ENCODE data around the gene LHFPL2.

Gene LHFPL2

DNA sequence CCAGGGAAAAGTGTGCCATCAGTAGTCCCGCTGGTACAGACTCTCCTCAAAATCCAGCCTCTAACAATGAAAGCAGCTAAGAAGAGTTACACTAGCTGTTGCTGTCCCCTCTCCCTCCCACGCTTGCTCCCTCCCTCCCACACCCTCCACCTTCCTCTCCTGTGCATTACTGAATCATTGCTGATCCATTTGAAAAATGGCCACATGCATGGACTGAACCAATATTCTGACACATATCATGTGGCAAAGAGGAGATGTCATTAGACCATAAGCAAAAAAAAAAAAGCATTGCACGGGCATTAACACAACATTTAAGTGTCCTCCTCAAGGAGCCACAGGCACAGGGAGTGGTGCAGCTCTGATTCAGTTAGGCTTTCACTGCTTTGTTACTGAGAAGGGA lies 37.9 kb downstream of the LHFPL2 start:
- TF ChIP-seq YY1 (IDR thresholded peaks at IDR 0.05; ENCODE audit: insufficient read depth, insufficient read length), result no peak
- no peak for TF ChIP-seq SUZ12 (IDR thresholded peaks at IDR 0.05; ENCODE audit: extremely low read depth, insufficient read depth, insufficient read length)
- no peak for TF ChIP-seq ZNF274 (IDR thresholded peaks at IDR 0.05; ENCODE audit: low read depth, low read length)
- Histone ChIP-seq H3K4me3 (ENCODE audit: insufficient read length, low read depth) (no peak overlapping the region), H3K4me1 (ENCODE audit: insufficient read depth, insufficient read length) (peaks cover 12% of the 10 kb centered on the region), H3K27me3 (ENCODE audit: insufficient read depth, insufficient read length) (no peaks in the 10 kb centered on the region), H3K36me3 (ENCODE audit: insufficient read depth, insufficient read length, low read length) (peaks cover 17% of the 10 kb centered on the region), H3K9me3 (ENCODE audit: insufficient read depth, low read length) (no peaks in the 10 kb centered on the region), H3K9ac (ENCODE audit: insufficient read length, low read depth) (no peak overlapping the region)
- no peak for DNase-seq (ENCODE audit: low read depth, low spot score)

DNA sequence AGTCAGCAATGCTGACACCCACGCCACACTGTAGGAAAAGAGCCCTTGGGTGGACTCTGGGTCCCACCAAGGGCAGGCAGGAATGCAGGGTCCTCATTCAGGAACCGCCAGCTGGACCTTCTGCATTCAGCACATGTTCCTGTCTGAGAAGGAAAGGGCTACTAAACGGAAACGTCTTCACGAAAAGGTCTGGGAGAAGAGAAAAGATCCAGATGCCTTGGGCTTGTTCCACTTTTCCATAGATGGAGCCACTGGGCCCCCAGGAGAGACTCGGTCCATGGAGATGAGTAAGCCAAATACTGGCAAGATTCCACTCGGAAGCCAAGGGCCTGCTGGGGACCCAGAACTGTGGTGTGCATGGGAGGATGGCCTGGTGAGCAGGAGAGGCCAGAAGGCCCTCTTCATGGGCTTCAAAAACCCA lies 38.4 kb downstream of the LHFPL2 start:
- Histone ChIP-seq H3K9me3 (ENCODE audit: insufficient read depth, low read length) (no peaks in the 10 kb centered on the region), H3K9ac (ENCODE audit: insufficient read length, low read depth) (no peak overlapping the region), H3K27me3 (ENCODE audit: insufficient read depth, insufficient read length) (no peaks in the 10 kb centered on the region), H3K4me1 (ENCODE audit: insufficient read depth, insufficient read length) (peaks cover 12% of the 10 kb centered on the region), H3K4me3 (ENCODE audit: insufficient read length, low read depth) (no peak overlapping the region), H3K36me3 (ENCODE audit: insufficient read depth, insufficient read length, low read length) (peaks cover 18% of the 10 kb centered on the region)
- TF ChIP-seq YY1 (IDR thresholded peaks at IDR 0.05; ENCODE audit: insufficient read depth, insufficient read length), result no peak
- TF ChIP-seq ZNF274 (IDR thresholded peaks at IDR 0.05; ENCODE audit: low read depth, low read length), result no peak
- no peak for TF ChIP-seq SUZ12 (IDR thresholded peaks at IDR 0.05; ENCODE audit: extremely low read depth, insufficient read depth, insufficient read length)
- DNase-seq (ENCODE audit: low read depth, low spot score), result no peak

DNA sequence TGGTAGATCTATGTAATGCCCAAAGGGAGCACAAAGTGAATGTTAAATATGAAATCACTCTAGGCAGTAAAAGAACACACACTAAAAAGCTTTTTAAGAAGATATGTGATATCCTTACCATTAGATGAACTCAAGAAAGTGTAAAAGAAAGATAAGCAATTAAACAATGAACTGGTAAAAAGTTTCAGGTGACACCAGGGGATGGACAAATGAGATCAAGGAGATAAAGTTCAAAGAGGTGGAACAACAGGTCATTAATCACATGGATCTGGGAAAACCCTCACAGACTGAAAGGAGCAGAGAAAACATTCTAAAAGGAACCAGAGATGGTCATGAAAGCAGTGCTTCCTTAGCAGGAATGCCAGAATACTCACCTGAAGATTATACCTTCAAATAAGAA lies 40.7 kb downstream of the LHFPL2 start:
- Histone ChIP-seq H3K27me3 (ENCODE audit: insufficient read depth, insufficient read length) (no peaks in the 10 kb centered on the region), H3K9me3 (ENCODE audit: insufficient read depth, low read length) (no peaks in the 10 kb centered on the region), H3K4me3 (ENCODE audit: insufficient read length, low read depth) (no peak overlapping the region), H3K36me3 (ENCODE audit: insufficient read depth, insufficient read length, low read length) (peaks cover 12% of the 10 kb centered on the region), H3K4me1 (ENCODE audit: insufficient read depth, insufficient read length) (peaks cover 12% of the 10 kb centered on the region), H3K9ac (ENCODE audit: insufficient read length, low read depth) (no peak overlapping the region)
- no peak for DNase-seq (ENCODE audit: low read depth, low spot score)
- TF ChIP-seq YY1 (IDR thresholded peaks at IDR 0.05; ENCODE audit: insufficient read depth, insufficient read length), result no peak
- no peak for TF ChIP-seq SUZ12 (IDR thresholded peaks at IDR 0.05; ENCODE audit: extremely low read depth, insufficient read depth, insufficient read length)
- TF ChIP-seq ZNF274 (IDR thresholded peaks at IDR 0.05; ENCODE audit: low read depth, low read length), result no peak

DNA sequence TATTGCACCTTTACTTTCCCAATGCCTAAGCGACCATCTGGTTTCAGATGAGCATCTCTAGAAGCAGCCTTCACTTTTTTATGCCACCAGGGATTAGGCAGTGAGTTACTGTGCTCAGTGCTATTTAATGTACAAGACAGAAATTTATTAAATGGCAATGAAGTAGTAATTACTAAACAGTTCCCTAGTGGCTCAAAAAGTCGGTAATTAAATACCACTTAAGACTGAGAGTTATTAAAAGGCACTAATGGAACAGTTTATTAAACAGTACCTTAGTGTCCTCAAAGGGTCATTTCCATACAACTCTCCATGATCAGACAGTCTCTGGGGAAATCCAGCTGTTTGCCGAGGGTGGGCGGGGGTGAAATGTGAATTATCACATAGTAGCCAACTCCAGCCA lies 42.3 kb downstream of the LHFPL2 start:
- H3K4me3 ChIP-seq (ENCODE audit: insufficient read length, low read depth), result no peak overlapping the region
- no peak for TF ChIP-seq SUZ12 (IDR thresholded peaks at IDR 0.05; ENCODE audit: extremely low read depth, insufficient read depth, insufficient read length)
- TF ChIP-seq ZNF274 (IDR thresholded peaks at IDR 0.05; ENCODE audit: low read depth, low read length), result no peak
- no peak for TF ChIP-seq YY1 (IDR thresholded peaks at IDR 0.05; ENCODE audit: insufficient read depth, insufficient read length)
- no peak overlapping the region for H3K9ac ChIP-seq (ENCODE audit: insufficient read length, low read depth)
- no peaks in the 10 kb centered on the region for H3K27me3 ChIP-seq (ENCODE audit: insufficient read depth, insufficient read length)
- H3K4me1 ChIP-seq (ENCODE audit: insufficient read depth, insufficient read length), result peaks cover 11% of the 10 kb centered on the region
- peaks cover 10% of the 10 kb centered on the region for H3K36me3 ChIP-seq (ENCODE audit: insufficient read depth, insufficient read length, low read length)
- no peak for DNase-seq (ENCODE audit: low read depth, low spot score)
- H3K9me3 ChIP-seq (ENCODE audit: insufficient read depth, low read length), result no peaks in the 10 kb centered on the region

DNA sequence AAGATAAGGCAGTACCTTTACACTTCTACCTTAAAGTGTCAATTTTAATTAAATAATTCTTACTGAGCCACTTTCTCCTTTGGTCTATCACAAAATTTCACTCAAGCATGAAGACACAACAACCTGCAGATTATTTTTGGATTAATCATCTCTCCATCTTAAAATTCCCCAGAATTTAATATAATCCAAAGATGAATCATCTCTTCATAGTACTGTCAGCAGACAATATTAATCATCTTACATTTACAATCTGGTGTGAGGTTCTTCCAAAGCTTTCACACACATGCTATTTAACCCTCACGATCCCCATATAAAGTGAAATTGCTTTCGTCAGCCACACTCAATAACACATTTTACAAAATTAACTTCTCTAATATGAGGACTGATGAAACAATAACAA lies 43.0 kb downstream of the LHFPL2 start:
- Histone ChIP-seq H3K9me3 (ENCODE audit: insufficient read depth, low read length) (no peaks in the 10 kb centered on the region), H3K4me1 (ENCODE audit: insufficient read depth, insufficient read length) (peaks cover 7% of the 10 kb centered on the region), H3K36me3 (ENCODE audit: insufficient read depth, insufficient read length, low read length) (peaks cover 10% of the 10 kb centered on the region), H3K27me3 (ENCODE audit: insufficient read depth, insufficient read length) (no peaks in the 10 kb centered on the region), H3K4me3 (ENCODE audit: insufficient read length, low read depth) (no peak overlapping the region), H3K9ac (ENCODE audit: insufficient read length, low read depth) (no peak overlapping the region)
- DNase-seq (ENCODE audit: low read depth, low spot score), result no peak
- TF ChIP-seq YY1 (IDR thresholded peaks at IDR 0.05; ENCODE audit: insufficient read depth, insufficient read length), result no peak
- no peak for TF ChIP-seq SUZ12 (IDR thresholded peaks at IDR 0.05; ENCODE audit: extremely low read depth, insufficient read depth, insufficient read length)
- no peak for TF ChIP-seq ZNF274 (IDR thresholded peaks at IDR 0.05; ENCODE audit: low read depth, low read length)

DNA sequence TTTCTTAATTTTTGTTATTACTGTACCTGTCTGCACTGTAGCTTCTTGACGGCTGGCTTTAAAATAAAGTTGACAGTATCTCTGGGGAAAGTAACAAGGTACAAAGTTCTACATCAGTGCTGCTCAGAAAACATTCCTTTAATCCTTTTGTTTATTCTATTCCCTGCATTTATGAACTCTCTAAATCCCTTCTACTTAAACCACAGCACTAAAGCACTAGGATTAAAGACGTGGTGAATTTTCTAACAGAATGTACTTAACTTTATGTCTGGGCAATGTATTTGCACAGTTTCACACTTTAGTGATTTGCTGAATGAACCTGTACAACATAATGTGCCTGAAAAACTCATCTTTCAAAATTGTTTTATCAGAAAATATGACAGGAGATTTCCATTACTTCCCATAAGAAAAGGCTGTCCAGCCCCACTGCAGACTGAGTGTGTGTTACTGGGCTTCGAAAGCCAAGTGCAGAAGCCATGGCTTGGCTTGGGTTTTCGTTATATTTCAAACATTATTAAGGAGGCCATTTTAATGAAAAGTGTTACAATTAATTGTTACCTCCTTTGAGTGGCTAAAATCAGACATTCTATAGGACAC lies 43.8 kb downstream of the LHFPL2 start:
- no peaks in the 10 kb centered on the region for H3K9me3 ChIP-seq (ENCODE audit: insufficient read depth, low read length)
- peaks cover 5% of the 10 kb centered on the region for H3K36me3 ChIP-seq (ENCODE audit: insufficient read depth, insufficient read length, low read length)
- no peak overlapping the region for H3K9ac ChIP-seq (ENCODE audit: insufficient read length, low read depth)
- no peak for TF ChIP-seq ZNF274 (IDR thresholded peaks at IDR 0.05; ENCODE audit: low read depth, low read length)
- no peak for TF ChIP-seq YY1 (IDR thresholded peaks at IDR 0.05; ENCODE audit: insufficient read depth, insufficient read length)
- no peak for TF ChIP-seq SUZ12 (IDR thresholded peaks at IDR 0.05; ENCODE audit: extremely low read depth, insufficient read depth, insufficient read length)
- no peak for DNase-seq (ENCODE audit: low read depth, low spot score)
- no peaks in the 10 kb centered on the region for H3K27me3 ChIP-seq (ENCODE audit: insufficient read depth, insufficient read length)
- no peak overlapping the region for H3K4me3 ChIP-seq (ENCODE audit: insufficient read length, low read depth)
- peaks cover under 1% of the 10 kb centered on the region for H3K4me1 ChIP-seq (ENCODE audit: insufficient read depth, insufficient read length)

DNA sequence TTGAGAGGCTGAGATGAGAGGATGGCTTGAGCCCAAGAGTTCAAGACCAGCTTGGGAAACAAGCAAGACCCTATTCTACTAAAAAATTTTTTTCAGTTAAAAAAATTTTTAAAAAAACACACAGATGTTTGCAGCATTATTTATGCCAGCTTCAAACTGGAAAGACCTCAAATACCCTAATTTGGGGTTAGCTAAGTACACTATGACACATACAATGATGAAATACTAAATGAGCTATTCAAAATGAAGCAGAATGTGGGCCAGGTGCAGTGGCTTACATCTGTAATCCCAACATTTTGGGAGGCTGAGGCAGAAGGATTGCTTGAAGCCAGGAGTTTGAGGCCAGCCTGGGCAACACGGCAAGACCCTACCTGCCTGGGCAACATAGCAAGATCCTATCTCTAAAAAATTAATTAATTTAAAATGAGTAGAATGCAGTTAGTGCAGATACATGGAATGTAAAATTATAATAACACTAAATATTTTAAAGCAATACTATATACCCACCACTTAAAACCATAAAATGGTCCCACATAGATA lies 44.9 kb downstream of the LHFPL2 start:
- Histone ChIP-seq H3K9ac (ENCODE audit: insufficient read length, low read depth) (no peak overlapping the region), H3K4me1 (ENCODE audit: insufficient read depth, insufficient read length) (no peaks in the 10 kb centered on the region), H3K36me3 (ENCODE audit: insufficient read depth, insufficient read length, low read length) (peaks cover 6% of the 10 kb centered on the region), H3K27me3 (ENCODE audit: insufficient read depth, insufficient read length) (no peaks in the 10 kb centered on the region), H3K9me3 (ENCODE audit: insufficient read depth, low read length) (no peaks in the 10 kb centered on the region), H3K4me3 (ENCODE audit: insufficient read length, low read depth) (no peak overlapping the region)
- no peak for DNase-seq (ENCODE audit: low read depth, low spot score)
- TF ChIP-seq ZNF274 (IDR thresholded peaks at IDR 0.05; ENCODE audit: low read depth, low read length) (no peak), SUZ12 (IDR thresholded peaks at IDR 0.05; ENCODE audit: extremely low read depth, insufficient read depth, insufficient read length) (no peak), YY1 (IDR thresholded peaks at IDR 0.05; ENCODE audit: insufficient read depth, insufficient read length) (no peak)
